HepG2 (cell line): Measurements from ENCODE around the gene ZNF112. TPM values are rescaled to one million over a fixed set of nuclear protein-coding genes. Genes with fewer than 3 reads are reported as not detected.

Experiments
- CBX1 ChIP-seq: IDR thresholded peaks from one replicate; pipeline ENCODE4 v1.6.1; 2016; ENCODE audit warnings: antibody characterized with exemption, low read depth
- FOXO1 ChIP-seq: sonication (generic); formaldehyde crosslinking; IDR thresholded peaks from 2 replicates; pipeline ENCODE4 v1.4.0; 2020; ENCODE audit warnings: missing genetic modification reagents
- GABPB1 ChIP-seq: IDR thresholded peaks from 2 replicates; pipeline ENCODE4 v1.6.1; 2016; ENCODE audit warnings: mild to moderate bottlenecking, missing genetic modification reagents, moderate library complexity, missing compliant biosample characterization
- HCFC1 ChIP-seq: fragments of 150-350 bp; IDR thresholded peaks from 2 replicates; pipeline ENCODE4 v1.6.1; 2014; ENCODE audit warnings: low read depth, low read length
- HDAC1 ChIP-seq: sonication (generic); formaldehyde crosslinking; IDR thresholded peaks from 2 replicates; pipeline ENCODE4 v1.5.1; 2020; ENCODE audit warnings: mild to moderate bottlenecking, missing genetic modification reagents
- IRF2 ChIP-seq: IDR thresholded peaks from 2 replicates; pipeline ENCODE4 v1.6.1; 2018; ENCODE audit warnings: missing genetic modification reagents, missing compliant biosample characterization
- KDM2A ChIP-seq: sonication (generic); formaldehyde crosslinking; IDR thresholded peaks from 2 replicates; pipeline ENCODE4 v1.4.0; 2020; ENCODE audit warnings: low read depth, missing genetic modification reagents, borderline replicate concordance
- KMT2B ChIP-seq: IDR thresholded peaks from 2 replicates; pipeline ENCODE4 v1.6.1; 2016; ENCODE audit warnings: missing genetic modification reagents, missing compliant biosample characterization
- NFYB ChIP-seq: sonication (generic); formaldehyde crosslinking; IDR thresholded peaks from 2 replicates; pipeline ENCODE4 v1.4.0; 2020; ENCODE audit warnings: missing genetic modification reagents
- PHF20 ChIP-seq: sonication (generic); formaldehyde crosslinking; IDR thresholded peaks from 2 replicates; pipeline ENCODE4 v1.5.0; 2020; ENCODE audit warnings: mild to moderate bottlenecking, missing genetic modification reagents
- PHF5A ChIP-seq: IDR thresholded peaks from one replicate; pipeline ENCODE4 v1.6.1; 2018; ENCODE audit warnings: low read depth, missing genetic modification reagents; ENCODE audit not compliant: unreplicated experiment
- POLR2A ChIP-seq, 2 experiments: IDR thresholded peaks; 2 replicates each; pipeline ENCODE4 v1.6.1; 2011; ENCODE audit warnings: low read depth in 2 of 2, low read length in 2 of 2, mild to moderate bottlenecking in 1 of 2, moderate library complexity in 1 of 2; ENCODE audit not compliant: insufficient read depth in 1 of 2
- SUZ12 ChIP-seq: fragments of 150-350 bp; IDR thresholded peaks from 2 replicates; pipeline ENCODE4 v1.6.1; 2014; ENCODE audit warnings: low read depth, low read length
- ZNF260 ChIP-seq: sonication (generic); formaldehyde crosslinking; IDR thresholded peaks from 2 replicates; pipeline ENCODE4 v1.4.0; 2020; ENCODE audit warnings: missing genetic modification reagents, low read depth, mild to moderate bottlenecking, borderline replicate concordance
- ZNF430 ChIP-seq: sonication (generic); formaldehyde crosslinking; IDR thresholded peaks from 2 replicates; pipeline ENCODE4 v1.9.0; 2021; ENCODE audit warnings: mild to moderate bottlenecking, missing genetic modification reagents
- ZNF615 ChIP-seq: sonication (generic); formaldehyde crosslinking; IDR thresholded peaks from 2 replicates; pipeline ENCODE4 v1.5.0; 2020; ENCODE audit warnings: mild to moderate bottlenecking, missing genetic modification reagents, borderline replicate concordance
- polyA plus RNA-seq, 8 experiments: library from polyadenylated mRNA; depleted of rRNA in 3 of 8; stranded (reverse) in 7 of 8; unstranded in 1 of 8; fragments of >200 nt; fragmentation: Illumina TruSeq in 4 of 8; extraction: Trizol in 4 of 8; gene quantifications; 2 replicates each; pipeline versions ENCODE4 v1.2.1 to v1.2.3, GENCODE V29; 2011 to 2016; ENCODE audit warnings: low read depth in 4 of 8, missing spikeins in 1 of 8, mixed read lengths in 1 of 8; ENCODE audit not compliant: insufficient read depth in 1 of 8
- total RNA-seq, 5 experiments: library from RNA; depleted of rRNA; stranded (reverse); fragments of >200 nt; fragmentation: Illumina TruSeq; extraction: Trizol; gene quantifications; 2 replicates each; pipeline ENCODE4 v1.2.3, GENCODE V29; 2016; ENCODE audit warnings: low read depth in 1 of 5
- TF ChIP-seq, protein P1 (sequence below): sonication (generic); formaldehyde crosslinking; IDR thresholded peaks from 2 replicates; pipeline ENCODE4 v1.5.1; 2020; ENCODE audit warnings: mild to moderate bottlenecking, moderate library complexity, missing genetic modification reagents
- TF ChIP-seq, protein P2 (sequence below): sonication (generic); formaldehyde crosslinking; IDR thresholded peaks from 2 replicates; pipeline ENCODE4 v1.5.1; 2020; ENCODE audit warnings: missing genetic modification reagents, mild to moderate bottlenecking, borderline replicate concordance
- TF ChIP-seq, protein P3 (sequence below): IDR thresholded peaks from 2 replicates; pipeline ENCODE4 v1.6.1; 2016; ENCODE audit warnings: missing genetic modification reagents, missing compliant biosample characterization
- TF ChIP-seq, protein P4 (sequence below): sonication (generic); formaldehyde crosslinking; IDR thresholded peaks from 2 replicates; pipeline ENCODE4 v1.5.0; 2020; ENCODE audit warnings: mild to moderate bottlenecking, missing genetic modification reagents
- TF ChIP-seq, protein P5 (sequence below): sonication (generic); formaldehyde crosslinking; IDR thresholded peaks from 2 replicates; pipeline ENCODE4 v1.9.0; 2021; ENCODE audit warnings: missing genetic modification reagents, borderline replicate concordance

Gene ZNF112
- total and polyA plus RNA-seq, 2 of the 13 experiments (the other 11 are each of a cell fraction or from before 2014, with no cell fraction given): 1.8 to 3.6 TPM

DNA sequence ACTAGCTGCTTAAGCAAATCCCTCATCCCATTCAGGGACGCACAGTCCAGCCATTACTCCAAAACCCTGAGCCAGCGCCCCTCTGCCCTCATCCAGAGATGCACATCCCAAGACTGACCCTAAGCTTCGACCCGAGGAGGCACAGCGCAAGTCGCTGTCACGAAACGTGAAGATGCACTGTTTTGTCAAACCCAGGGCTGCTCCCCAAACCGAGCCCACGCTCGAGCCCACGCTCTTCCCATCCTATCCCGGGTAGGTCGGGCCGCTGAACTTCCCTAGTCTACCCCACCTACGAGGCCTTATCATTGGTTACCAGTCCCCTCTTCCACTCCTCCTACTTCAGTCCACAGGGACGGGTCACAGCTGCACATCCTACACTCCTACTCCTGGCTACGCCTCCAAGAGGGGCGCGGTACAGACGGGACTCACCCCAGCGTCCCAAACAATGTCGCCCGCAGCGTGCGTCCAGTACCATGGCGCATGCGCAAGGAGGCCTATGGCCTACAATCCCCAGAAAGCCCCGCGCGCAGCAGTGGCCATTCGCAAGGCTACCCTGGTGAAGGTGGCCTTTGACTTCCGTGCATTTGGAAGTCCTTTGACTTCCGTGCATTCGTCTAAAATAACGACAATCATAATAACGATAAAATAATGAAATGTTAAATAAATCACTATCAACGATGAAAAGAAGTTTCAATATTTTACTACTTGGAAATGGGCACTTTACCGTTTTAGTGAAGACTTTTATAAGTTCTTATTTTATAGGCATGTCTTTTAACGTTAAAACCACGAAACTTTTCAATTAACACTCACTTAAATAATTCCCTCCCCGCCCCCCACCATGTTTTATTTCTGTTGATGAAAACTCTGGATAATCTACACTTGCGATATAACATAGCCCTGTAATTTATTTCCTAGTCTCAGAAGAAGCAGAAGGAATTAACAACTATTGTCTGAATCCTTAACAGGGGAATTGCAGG lies 44.9 kb upstream of the ZNF112 start, which contains the start of gene ZNF285 (continued):
- TF ChIP-seq KMT2B (peak; percentile 61; the same call in 1 of the 2 replicates), POLR2A (IDR thresholded peaks at IDR 0.05; ENCODE audit: insufficient read depth in 1 of 2, low read depth in 2 of 2, low read length in 2 of 2) (peak in 1 of 2 experiments; percentile 20; a peak in 1 of 4 replicates), HDAC1 (CRISPR knock-in tag) (0 out of 2 replicates have a peak, but pooled peaks have one; percentile 20), ZNF615 (no peak), IRF2 (peak; percentile 87), FOXO1 (no peak), PHF5A (CRISPR knock-in tag) (no peak), KDM2A (CRISPR knock-in tag) (peak; percentile 37; the same call in 1 of the 2 replicates), NFYB (CRISPR knock-in tag) (peak; percentile 76), ZNF430 (CRISPR knock-in tag) (0 out of 2 replicates have a peak, but pooled peaks have one; percentile 16), GABPB1 (peak; percentile 90), HCFC1 (peak; percentile 75), PHF20 (peak; percentile 69), ZNF260 (no peak), SUZ12 (peak; percentile 51), CBX1 (no peak)
- TF ChIP-seq, protein P1, sequence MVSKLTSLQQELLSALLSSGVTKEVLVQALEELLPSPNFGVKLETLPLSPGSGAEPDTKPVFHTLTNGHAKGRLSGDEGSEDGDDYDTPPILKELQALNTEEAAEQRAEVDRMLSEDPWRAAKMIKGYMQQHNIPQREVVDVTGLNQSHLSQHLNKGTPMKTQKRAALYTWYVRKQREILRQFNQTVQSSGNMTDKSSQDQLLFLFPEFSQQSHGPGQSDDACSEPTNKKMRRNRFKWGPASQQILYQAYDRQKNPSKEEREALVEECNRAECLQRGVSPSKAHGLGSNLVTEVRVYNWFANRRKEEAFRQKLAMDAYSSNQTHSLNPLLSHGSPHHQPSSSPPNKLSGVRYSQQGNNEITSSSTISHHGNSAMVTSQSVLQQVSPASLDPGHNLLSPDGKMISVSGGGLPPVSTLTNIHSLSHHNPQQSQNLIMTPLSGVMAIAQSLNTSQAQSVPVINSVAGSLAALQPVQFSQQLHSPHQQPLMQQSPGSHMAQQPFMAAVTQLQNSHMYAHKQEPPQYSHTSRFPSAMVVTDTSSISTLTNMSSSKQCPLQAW (CRISPR knock-in tag): 0 out of 2 replicates have a peak, but pooled peaks have one; percentile 22
- TF ChIP-seq, protein P2, sequence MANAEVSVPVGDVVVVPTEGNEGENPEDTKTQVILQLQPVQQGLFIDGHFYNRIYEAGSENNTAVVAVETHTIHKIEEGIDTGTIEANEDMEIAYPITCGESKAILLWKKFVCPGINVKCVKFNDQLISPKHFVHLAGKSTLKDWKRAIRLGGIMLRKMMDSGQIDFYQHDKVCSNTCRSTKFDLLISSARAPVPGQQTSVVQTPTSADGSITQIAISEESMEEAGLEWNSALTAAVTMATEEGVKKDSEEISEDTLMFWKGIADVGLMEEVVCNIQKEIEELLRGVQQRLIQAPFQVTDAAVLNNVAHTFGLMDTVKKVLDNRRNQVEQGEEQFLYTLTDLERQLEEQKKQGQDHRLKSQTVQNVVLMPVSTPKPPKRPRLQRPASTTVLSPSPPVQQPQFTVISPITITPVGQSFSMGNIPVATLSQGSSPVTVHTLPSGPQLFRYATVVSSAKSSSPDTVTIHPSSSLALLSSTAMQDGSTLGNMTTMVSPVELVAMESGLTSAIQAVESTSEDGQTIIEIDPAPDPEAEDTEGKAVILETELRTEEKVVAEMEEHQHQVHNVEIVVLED (CRISPR knock-in tag): 0 out of 2 replicates have a peak, but pooled peaks have one; percentile 44
- TF ChIP-seq, protein P3, sequence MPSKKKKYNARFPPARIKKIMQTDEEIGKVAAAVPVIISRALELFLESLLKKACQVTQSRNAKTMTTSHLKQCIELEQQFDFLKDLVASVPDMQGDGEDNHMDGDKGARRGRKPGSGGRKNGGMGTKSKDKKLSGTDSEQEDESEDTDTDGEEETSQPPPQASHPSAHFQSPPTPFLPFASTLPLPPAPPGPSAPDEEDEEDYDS (CRISPR knock-in tag): 0 out of 2 replicates have a peak, but pooled peaks have one; percentile 43
- TF ChIP-seq, protein P4, sequence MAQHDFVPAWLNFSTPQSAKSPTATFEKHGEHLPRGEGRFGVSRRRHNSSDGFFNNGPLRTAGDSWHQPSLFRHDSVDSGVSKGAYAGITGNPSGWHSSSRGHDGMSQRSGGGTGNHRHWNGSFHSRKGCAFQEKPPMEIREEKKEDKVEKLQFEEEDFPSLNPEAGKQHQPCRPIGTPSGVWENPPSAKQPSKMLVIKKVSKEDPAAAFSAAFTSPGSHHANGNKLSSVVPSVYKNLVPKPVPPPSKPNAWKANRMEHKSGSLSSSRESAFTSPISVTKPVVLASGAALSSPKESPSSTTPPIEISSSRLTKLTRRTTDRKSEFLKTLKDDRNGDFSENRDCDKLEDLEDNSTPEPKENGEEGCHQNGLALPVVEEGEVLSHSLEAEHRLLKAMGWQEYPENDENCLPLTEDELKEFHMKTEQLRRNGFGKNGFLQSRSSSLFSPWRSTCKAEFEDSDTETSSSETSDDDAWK (CRISPR knock-in tag): no peak
- TF ChIP-seq, protein P5, sequence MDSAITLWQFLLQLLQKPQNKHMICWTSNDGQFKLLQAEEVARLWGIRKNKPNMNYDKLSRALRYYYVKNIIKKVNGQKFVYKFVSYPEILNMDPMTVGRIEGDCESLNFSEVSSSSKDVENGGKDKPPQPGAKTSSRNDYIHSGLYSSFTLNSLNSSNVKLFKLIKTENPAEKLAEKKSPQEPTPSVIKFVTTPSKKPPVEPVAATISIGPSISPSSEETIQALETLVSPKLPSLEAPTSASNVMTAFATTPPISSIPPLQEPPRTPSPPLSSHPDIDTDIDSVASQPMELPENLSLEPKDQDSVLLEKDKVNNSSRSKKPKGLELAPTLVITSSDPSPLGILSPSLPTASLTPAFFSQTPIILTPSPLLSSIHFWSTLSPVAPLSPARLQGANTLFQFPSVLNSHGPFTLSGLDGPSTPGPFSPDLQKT (CRISPR knock-in tag): no peak
